GM19240 (cell line): ENCODE measurements around the gene KRTAP10-3.
"Not testable (repeated sequence)": the region's sequence is repeated elsewhere in the genome, so short reads cannot be mapped to it uniquely, and the experiment has no call there.

Experiments used
- DNase-seq: peaks from one replicate; pipeline ENCODE4 v3.0.0; 2011; ENCODE audit warnings: low spot score; ENCODE audit not compliant: insufficient read length

The KRTAP10-3 gene, protein sequence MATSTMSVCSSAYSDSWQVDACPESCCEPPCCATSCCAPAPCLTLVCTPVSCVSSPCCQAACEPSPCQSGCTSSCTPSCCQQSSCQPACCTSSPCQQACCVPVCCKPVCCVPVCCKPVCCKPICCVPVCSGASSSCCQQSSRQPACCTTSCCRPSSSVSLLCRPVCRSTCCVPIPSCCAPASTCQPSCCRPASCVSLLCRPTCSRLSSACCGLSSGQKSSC

GRCh38 chr21:44558695-44559094 lies at the start of gene KRTAP10-3:
Gene KRTAP10-3 (minus strand): TSS chr21:44558795. CDS start chr21:44558715, 80 bp downstream.
- no peak for DNase-seq

GRCh38 chr21:44606495-44606894 lies 47.9 kb upstream of the KRTAP10-3 start:
- DNase-seq, result no peak

- DNase-seq, result no peak
Measured at GRCh38 chr21:44603911-44604310, 45.3 kb upstream of the KRTAP10-3 start.

- DNase-seq, result no peak
Measured at GRCh38 chr21:44603109-44603875, 44.7 kb upstream of the KRTAP10-3 start.

- no peak for DNase-seq
Measured at GRCh38 chr21:44602463-44602850, 43.9 kb upstream of the KRTAP10-3 start.

- no peak for DNase-seq
Measured at GRCh38 chr21:44601596-44602462, 43.2 kb upstream of the KRTAP10-3 start.

- DNase-seq, result not testable (repeated sequence)
Measured at GRCh38 chr21:44601091-44601490, 42.5 kb upstream of the KRTAP10-3 start.

- not testable (repeated sequence) for DNase-seq
Measured at GRCh38 chr21:44600118-44600978, 41.8 kb upstream of the KRTAP10-3 start, which contains the start of gene KRTAP10-7. Gene KRTAP10-7 (plus strand): TSS chr21:44600597. CDS start chr21:44600622, 25 bp downstream.

GRCh38 chr21:44599264-44600029 lies 40.9 kb upstream of the KRTAP10-3 start:
- DNase-seq, result no peak

DNA sequence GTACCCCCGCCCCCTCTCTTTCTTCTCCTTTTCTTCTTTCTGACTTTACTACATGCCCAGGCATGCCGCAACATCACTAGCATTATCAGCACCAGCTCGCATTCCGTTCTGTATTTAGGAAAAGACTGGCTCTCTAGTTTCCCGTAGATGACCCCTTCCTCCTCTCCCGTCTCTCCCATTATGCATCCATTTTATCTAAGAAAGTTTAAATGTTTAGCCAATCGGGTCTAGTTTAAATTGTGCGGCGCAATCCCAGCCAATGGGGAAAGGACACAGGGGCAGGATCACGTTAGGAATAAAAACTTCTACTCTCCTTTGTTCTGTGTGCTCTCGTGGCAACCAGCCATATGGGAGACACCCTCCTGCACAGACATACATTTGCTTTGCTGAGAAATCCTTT lies 39.5 kb upstream of the KRTAP10-3 start:
- no peak for DNase-seq

DNA sequence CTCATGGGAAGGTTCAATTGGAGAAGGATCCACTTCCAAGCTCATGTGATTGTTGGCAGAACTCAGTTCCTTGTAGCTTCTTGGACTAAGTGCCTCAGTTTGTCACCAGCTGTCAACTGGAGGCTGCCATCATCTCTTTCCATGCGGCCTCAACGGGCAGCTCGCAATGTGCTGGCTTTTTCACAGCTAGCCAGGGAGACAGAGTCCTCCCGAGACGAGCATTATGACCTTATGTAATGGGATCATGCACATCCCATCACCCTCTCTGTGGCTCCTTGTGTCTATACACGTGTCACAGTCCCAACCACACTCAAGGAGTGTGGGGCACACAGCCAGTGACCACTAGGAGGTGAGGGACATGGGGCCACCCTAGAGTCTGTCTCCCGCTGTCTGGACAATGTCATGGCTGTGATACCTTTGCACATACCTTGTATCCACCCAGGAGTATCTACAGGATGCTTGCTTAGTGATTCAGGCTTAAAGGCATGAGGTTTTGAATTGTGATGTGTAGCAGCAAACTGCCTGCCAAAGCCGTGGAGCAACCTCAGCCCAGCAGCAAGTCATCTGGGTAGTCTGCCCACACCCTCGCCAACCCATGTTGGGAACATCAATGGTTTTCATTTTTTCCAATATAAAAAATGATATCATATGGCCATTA lies 37.6 kb upstream of the KRTAP10-3 start:
- DNase-seq, result no peak

GRCh38 chr21:44595524-44595923 lies 36.9 kb upstream of the KRTAP10-3 start:
- no peak for DNase-seq

- DNase-seq, result no peak
Measured at GRCh38 chr21:44594406-44594916, 35.9 kb upstream of the KRTAP10-3 start.

DNA sequence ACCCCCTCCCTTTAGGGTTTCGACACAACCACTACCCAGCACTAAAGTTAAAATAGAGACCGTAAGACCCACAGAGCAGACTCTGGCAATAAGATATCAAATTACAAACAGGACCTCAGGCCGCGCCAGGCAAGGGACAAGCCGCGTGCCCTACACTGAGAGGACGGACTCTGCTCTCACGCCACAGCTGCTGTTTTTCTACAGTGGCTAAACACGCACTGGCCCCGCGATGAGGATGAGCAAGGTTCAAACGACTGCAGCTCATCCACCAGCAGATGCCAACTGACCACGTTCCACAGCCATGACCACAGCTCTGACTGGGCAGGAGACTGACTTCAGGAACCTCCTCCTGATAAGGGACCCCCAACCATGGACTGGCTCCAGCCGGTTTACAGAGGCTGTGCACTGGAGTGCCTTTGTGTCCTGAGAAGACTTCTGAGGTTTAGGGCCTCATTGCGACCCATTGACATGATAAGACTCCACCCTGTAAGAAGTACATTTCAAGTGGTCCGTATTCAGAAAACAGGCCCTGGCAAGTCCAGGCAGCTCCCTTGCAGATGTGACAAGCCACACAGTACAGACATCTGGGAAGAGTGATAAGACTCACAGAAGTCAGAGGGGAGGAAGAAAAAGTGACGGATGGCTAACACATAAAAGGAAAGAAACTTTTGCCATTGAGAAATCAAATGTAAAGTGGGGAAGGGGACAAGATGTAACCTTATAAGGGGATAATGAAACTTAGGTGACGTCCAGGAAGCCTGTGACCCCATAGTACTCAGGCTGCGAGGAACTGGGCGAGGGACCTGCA lies 35.2 kb upstream of the KRTAP10-3 start:
- no peak for DNase-seq

DNA sequence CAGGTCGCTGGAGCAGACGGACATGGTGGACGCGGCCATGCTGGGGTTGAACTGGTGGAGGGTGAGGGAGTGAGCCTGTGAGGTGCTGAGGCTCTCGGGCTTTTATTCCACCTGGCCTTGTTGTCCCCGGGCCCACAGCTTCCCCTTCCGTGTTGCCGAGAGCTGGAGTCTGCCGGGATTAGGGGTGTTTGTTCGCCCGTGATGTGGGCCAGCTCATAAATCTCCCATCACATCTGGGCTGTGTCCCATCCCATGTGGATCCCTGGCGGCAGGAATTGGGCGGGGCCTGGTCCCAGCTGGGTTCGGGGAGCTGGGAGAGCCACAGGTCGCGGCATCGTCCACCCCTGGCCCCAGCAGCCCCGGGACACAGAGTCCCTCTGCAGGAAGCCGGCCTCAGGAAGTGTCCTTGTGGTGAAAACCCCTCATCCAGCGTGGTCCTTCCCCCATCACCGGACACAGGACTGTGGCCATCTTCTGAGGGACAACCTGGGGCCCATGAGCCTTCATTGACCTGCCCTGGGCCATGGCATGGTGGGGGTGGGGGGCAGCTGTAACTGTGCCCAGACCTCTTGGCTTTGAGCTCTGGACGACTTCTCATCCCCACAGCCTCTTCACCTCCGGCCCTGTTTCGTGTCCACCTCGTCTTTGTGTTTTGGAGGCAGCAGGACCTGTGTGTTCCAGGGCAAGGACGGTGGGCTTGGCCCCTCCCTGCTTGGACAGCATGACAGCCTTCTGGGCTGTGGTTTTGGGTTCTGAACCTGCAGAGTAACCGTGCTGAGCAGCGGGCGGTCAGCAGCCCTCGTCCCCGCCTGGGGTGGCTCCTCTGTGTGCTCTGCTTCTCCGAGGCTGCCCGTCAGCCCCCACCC lies 34.1 kb upstream of the KRTAP10-3 start, which contains the start of gene KRTAP10-6:
TSS of gene KRTAP10-6 (minus strand) at position 60 of the 866 bp plus-strand sequence. CDS start at position 39, 21 bp downstream.
- DNase-seq, result no peak

- not testable (repeated sequence) for DNase-seq
Measured at GRCh38 chr21:44591801-44592130, 33.2 kb upstream of the KRTAP10-3 start.
